C4-2B (cell line): ENCODE results near the gene SLC1A7.

Source experiments
- ZFX ChIP-seq: fragments of 450-650 bp; IDR thresholded peaks from 2 replicates; pipeline ENCODE4 v1.6.1; 2017
- TF ChIP-seq, protein P1 (sequence below): fragments of 450-650 bp; conservative IDR thresholded peaks from 2 replicates; pipeline ENCODE4 v1.5.1; 2017; ENCODE audit warnings: mild to moderate bottlenecking

DNA sequence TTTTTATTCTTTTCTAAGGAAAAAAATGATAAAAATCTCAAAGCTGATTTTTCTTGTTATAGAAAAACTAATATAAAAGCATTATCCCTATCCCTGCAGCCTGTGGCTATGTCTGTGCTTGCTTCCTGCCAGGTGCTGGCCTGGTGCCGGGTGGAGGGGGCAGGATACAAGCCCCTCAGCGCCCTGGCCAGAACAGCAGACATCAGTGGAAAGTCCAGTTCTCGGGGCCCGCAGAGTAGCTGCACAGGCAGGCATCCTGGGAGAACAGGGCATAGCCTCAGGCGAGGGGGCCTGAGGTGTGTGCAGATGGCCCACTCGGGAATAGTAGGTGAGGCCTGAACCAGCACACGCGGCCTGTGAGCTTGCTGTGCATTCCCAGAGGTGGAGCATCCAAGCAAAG lies 57.0 kb downstream of the SLC1A7 start:
- TF ChIP-seq, protein P1, sequence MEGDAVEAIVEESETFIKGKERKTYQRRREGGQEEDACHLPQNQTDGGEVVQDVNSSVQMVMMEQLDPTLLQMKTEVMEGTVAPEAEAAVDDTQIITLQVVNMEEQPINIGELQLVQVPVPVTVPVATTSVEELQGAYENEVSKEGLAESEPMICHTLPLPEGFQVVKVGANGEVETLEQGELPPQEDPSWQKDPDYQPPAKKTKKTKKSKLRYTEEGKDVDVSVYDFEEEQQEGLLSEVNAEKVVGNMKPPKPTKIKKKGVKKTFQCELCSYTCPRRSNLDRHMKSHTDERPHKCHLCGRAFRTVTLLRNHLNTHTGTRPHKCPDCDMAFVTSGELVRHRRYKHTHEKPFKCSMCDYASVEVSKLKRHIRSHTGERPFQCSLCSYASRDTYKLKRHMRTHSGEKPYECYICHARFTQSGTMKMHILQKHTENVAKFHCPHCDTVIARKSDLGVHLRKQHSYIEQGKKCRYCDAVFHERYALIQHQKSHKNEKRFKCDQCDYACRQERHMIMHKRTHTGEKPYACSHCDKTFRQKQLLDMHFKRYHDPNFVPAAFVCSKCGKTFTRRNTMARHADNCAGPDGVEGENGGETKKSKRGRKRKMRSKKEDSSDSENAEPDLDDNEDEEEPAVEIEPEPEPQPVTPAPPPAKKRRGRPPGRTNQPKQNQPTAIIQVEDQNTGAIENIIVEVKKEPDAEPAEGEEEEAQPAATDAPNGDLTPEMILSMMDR = no peak
- no peak for TF ChIP-seq ZFX
